SK-N-MC (cell line): ENCODE measurements around the gene AKAP13.

Experiments used
- DNase-seq: peaks from one replicate; pipeline ENCODE4 v3.0.0-alpha.2; 2011; ENCODE audit warnings: low read depth, low spot score
- H3K27ac ChIP-seq: fragments of 200-600 bp; sonication (generic); 2 replicates; pipeline ENCODE4 v1.5.1; 2016; ENCODE audit warnings: mixed run types
- H3K36me3 ChIP-seq: fragments of 200-600 bp; sonication (generic); 2 replicates; pipeline ENCODE4 v1.6.1; 2017; ENCODE audit warnings: antibody characterized with exemption, low read length, mixed read lengths; ENCODE audit not compliant: insufficient read depth
- H3K4me3 ChIP-seq: fragments of 200-600 bp; sonication (generic); 2 replicates; pipeline ENCODE4 v1.5.1; 2016
- H3K9ac ChIP-seq: fragments of 200-600 bp; sonication (generic); 2 replicates; pipeline ENCODE4 v1.8.0; 2017; ENCODE audit warnings: mixed run types, mixed read lengths; ENCODE audit not compliant: insufficient read length
- H3K9me3 ChIP-seq: fragments of 200-600 bp; sonication (generic); 2 replicates; pipeline ENCODE4 v1.6.1; 2017; ENCODE audit warnings: low read depth, mild to moderate bottlenecking, antibody characterized with exemption, low read length, moderate library complexity, mixed read lengths
- EZH2 ChIP-seq: fragments of 200-600 bp; sonication (generic); IDR thresholded peaks from one replicate; pipeline ENCODE4 v1.6.1; 2017; ENCODE audit warnings: antibody characterized with exemption
- FOXP2 ChIP-seq: optimal IDR thresholded peaks from 2 replicates; pipeline ENCODE3; 2011; ENCODE audit warnings: mild to moderate bottlenecking, moderate library complexity; ENCODE audit not compliant: insufficient read depth; ENCODE audit errors: extremely low read length, control extremely low read depth
- POLR2AphosphoS5 ChIP-seq: IDR thresholded peaks from 2 replicates; pipeline ENCODE4 v1.6.1; 2012; ENCODE audit warnings: mild to moderate bottlenecking, low read depth, low read length, borderline replicate concordance

AKAP13 gene

DNA sequence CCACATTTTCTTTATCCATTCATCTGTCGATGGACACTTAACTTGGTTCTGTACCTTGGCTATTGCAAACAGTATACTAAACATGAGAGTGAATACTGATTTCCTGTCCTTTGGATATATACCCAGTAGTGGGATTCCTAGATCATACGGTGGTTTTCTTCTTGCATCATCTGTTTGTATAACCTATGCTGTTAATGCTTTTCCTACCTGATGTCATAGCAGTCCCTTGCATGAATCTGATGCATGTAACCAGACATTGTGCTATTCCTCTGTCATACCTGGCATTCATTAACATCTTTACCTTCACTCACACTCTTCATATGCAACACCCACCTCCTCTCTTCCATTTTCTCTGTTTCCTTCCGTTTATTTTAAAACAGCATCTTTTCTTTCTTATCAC, 229.1 kb downstream of the AKAP13 start:
- no peak overlapping the region for H3K27ac ChIP-seq
- H3K4me3 ChIP-seq = no peak overlapping the region
- TF ChIP-seq EZH2 = no peak
- no peak for TF ChIP-seq FOXP2
- no peak for TF ChIP-seq POLR2AphosphoS5
- H3K9ac ChIP-seq = no peak overlapping the region
- no peaks in the 10 kb centered on the region for H3K9me3 ChIP-seq
- no peak for DNase-seq
- H3K36me3 ChIP-seq = no peaks in the 10 kb centered on the region

DNA sequence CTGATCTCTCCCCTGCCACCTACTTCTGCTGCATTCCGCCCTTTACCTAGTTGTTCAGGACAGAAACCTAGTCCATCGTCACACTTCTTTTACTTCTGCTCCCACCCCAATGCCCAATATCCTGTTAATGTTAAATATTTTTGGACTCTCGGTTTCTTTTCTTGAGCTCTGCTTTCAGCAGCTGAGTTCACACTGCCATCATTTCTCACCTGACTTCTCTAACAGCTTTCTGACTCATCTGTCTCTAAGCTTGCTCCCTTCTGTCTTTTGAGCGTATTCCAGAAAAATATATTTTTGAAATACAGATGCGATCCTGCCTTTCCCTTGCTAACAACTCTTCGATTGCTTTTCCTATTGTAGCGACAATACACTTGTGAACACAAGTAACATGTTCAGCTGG, 231.0 kb downstream of the AKAP13 start:
- H3K9ac ChIP-seq = no peak overlapping the region
- TF ChIP-seq POLR2AphosphoS5 (no peak), EZH2 (no peak), FOXP2 (no peak)
- no peak overlapping the region for H3K27ac ChIP-seq
- no peaks in the 10 kb centered on the region for H3K9me3 ChIP-seq
- H3K36me3 ChIP-seq = no peaks in the 10 kb centered on the region
- no peak for DNase-seq
- no peak overlapping the region for H3K4me3 ChIP-seq

DNA sequence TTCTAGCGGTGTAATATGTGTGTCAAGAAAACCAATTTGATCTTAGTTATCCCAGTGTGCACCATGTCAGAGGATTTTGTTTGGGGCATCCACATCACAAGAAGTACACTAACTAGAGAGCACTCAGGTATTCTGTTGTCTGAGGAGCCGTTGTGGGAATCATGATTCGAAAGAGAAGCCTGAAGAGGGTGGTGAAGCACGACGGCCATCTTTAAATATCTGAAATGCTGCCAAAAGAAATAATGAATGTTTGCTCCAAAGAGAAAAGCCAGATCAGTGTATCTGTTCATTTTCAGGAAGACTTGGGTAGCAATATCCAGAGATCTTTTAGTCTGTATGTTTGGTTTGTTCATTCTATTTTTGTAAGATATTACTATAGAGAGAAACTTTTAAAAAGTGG, 233.7 kb downstream of the AKAP13 start:
- H3K9me3 ChIP-seq = no peaks in the 10 kb centered on the region
- H3K36me3 ChIP-seq = no peaks in the 10 kb centered on the region
- no peak overlapping the region for H3K4me3 ChIP-seq
- no peak for DNase-seq
- H3K9ac ChIP-seq = no peak overlapping the region
- H3K27ac ChIP-seq = no peak overlapping the region
- TF ChIP-seq POLR2AphosphoS5 (no peak), EZH2 (no peak), FOXP2 (no peak)

DNA sequence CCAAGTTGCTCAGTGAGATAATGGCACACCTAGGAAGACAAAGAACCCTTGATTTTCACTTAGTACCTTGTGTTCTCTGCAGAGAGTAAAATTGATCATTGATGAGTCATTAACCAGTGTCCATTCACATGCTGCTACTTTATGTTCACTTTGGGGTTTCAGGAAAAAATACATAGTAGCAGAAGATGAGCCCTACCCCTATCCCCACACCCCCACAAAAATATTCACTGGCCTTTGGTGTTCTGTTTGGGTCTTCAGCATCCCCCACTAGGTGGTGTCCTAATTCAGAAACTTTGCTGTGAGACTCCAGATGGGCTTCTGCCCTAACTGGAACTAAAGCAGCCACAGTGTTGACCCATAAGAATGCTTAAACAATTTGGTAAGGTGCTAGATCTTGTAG, 235.5 kb downstream of the AKAP13 start:
- no peak for DNase-seq
- no peaks in the 10 kb centered on the region for H3K9me3 ChIP-seq
- no peaks in the 10 kb centered on the region for H3K36me3 ChIP-seq
- TF ChIP-seq EZH2 (no peak), FOXP2 (no peak), POLR2AphosphoS5 (no peak)
- H3K27ac ChIP-seq = peak overlapping the region; percentile 95
- H3K4me3 ChIP-seq = peak overlapping the region; percentile 57; the same call in 1 of the 2 replicates
- peak overlapping the region; percentile 48 for H3K9ac ChIP-seq

DNA sequence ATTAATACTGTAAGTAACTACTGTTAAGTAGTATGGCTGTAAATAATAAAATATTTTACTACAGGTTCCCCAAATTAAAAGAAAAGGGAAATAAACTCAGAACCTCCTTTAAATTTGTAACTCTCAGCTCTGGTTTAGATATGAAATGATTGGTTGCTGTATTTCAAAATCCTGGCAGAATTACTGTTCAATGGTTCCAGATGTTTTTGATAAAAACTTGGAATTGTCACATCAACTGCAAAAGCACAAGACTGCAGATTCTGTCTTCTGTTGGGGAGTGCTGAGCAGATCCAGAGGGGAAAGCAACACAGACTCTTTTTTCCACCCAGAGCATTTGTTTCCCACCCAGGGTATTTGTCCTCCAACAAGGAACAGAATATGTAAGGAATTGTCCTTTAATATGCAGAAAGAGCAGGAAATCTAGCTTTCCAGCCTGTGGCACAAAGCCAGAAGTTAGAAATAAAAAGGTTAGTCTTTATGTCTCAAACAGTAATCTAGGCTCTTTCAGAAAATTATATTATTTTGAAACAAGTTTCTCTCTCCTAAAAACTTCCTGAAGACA, 236.2 kb downstream of the AKAP13 start:
- Histone ChIP-seq H3K9ac (peak overlapping the region; percentile 48), H3K9me3 (no peaks in the 10 kb centered on the region), H3K27ac (peak overlapping the region; percentile 95), H3K4me3 (peak overlapping the region; percentile 57), H3K36me3 (no peaks in the 10 kb centered on the region)
- TF ChIP-seq FOXP2 (no peak), EZH2 (no peak), POLR2AphosphoS5 (no peak; the same call in 1 of the 2 replicates)
- DNase-seq = no peak

DNA sequence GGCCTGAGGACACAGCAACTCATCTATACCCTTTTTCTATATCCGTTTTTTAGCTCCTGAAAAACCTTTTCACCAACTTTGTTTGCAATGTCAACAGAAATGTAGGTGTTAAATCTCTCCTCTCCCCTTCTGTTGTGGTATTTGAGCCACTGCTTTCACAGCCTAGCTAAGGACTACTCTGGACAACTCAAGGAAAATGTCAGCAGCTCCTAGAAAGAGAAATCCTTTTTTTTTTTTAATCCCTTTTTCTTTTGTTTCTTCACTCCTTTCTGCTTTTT, 237.8 kb downstream of the AKAP13 start:
- H3K27ac ChIP-seq = peak overlapping the region; percentile 95
- H3K9me3 ChIP-seq = no peaks in the 10 kb centered on the region
- no peaks in the 10 kb centered on the region for H3K36me3 ChIP-seq
- H3K9ac ChIP-seq = no peak overlapping the region
- H3K4me3 ChIP-seq = peak overlapping the region; percentile 21
- DNase-seq = no peak
- no peak for TF ChIP-seq FOXP2

DNA sequence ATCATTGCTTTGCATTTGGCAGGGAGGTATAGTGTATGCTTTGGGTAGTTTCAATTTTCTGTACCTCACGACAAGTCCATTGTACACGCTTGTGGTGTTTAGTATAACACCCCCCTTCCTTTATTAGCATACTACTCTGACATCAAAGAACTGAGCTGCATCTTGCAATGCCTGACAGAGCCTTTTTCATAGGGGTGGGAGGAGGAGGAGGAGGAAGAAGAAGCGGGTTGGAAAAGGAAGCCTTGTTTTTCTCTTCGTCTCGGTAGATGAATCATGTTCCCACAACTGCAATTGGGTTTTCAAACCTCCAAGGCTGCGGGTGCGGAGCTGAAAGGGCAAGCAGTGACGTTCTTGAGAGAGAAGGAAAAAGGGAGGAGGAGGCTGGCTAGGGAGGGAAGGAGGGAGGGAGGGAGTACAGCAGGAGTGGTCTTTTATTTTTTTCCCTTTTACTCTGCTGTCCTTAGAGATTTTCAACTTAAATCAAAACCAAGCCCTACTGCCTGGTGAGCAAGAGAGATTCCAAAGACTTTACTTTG, 238.6 kb downstream of the AKAP13 start:
- DNase-seq = no peak
- H3K4me3 ChIP-seq = peak overlapping the region; percentile 39

DNA sequence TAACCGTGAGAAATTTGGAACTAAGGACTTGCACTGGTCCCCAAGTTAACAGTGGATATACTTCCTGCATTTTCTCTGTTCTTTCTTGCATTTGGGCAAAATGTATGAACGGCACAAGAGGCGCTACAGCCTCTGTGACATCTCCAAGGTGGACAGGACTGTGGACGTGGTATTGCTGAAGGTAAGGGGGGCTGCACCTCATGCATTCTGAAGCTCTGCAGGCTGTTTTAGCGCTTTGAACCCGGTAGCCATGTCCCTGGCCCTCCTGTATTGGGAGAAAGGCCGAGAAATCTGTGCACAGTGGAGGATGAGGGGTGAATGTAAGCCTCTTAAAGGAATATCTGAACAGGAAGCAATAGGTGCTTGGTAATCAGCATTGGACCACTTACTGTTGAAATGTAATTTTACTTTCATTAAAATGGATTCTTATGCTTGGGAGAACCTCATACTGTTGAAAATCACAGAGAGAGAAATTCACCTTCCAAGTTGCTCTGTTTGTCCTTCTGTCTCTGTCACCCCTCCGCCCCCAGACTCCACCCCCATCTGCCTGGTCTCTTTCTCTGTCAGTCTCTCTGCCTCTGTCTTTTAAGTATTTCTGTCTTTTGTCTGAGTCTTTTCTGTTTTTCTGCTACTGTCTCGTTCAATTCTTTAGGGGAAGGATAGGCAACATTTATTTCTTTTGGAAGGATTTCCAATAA, 239.7 kb downstream of the AKAP13 start:
- no peak for DNase-seq

More for the DNA sequence above, 238.6 kb downstream of the AKAP13 start:
- no peak for TF ChIP-seq POLR2AphosphoS5
- no peak for TF ChIP-seq FOXP2
- no peak for TF ChIP-seq EZH2
- peak overlapping the region; percentile 21; the same call in 1 of the 2 replicates for H3K27ac ChIP-seq
- H3K9me3 ChIP-seq = no peaks in the 10 kb centered on the region
- no peak overlapping the region for H3K9ac ChIP-seq
- H3K36me3 ChIP-seq = no peaks in the 10 kb centered on the region

More for the DNA sequence above, 239.7 kb downstream of the AKAP13 start:
- no peak overlapping the region for H3K4me3 ChIP-seq
- no peak overlapping the region for H3K27ac ChIP-seq
- H3K9me3 ChIP-seq = no peaks in the 10 kb centered on the region
- no peaks in the 10 kb centered on the region for H3K36me3 ChIP-seq
- H3K9ac ChIP-seq = no peak overlapping the region
- TF ChIP-seq POLR2AphosphoS5 (no peak), EZH2 (no peak), FOXP2 (no peak)
